ENCODE measurements around the gene PRDX4. TPM values are rescaled to one million over a fixed set of nuclear protein-coding genes. Genes with fewer than 3 reads are reported as not detected.
A peak's percentile ranks its signal among the peaks of the same experiment; 100 is the strongest.

PRDX4 gene
- total and polyA plus RNA-seq, 12 donors, result 23.1 to 527 (median 136) TPM

- H3K4me1 ChIP-seq (replicated peaks in 1 of 2), result no peaks in the 10 kb centered on the region
- no peaks in the 10 kb centered on the region for H3K9me3 ChIP-seq (replicated peaks in 1 of 3)
- H3K27me3 ChIP-seq, result no peaks in the 10 kb centered on the region
- no peak overlapping the region for H3K27ac ChIP-seq
- intact Hi-C loops (cut with DNase I), result loop anchor here (5.0 to 10.0 kb wide), 2 partner anchors 210 to 213 kb away; partner anchors contain the start of genes APOO (in 1 of the 2) and CXorf58 (in 1 of the 2)
- H3K4me3 ChIP-seq, result no peak overlapping the region
- H3K36me3 ChIP-seq (replicated peaks in 1 of 2), result no peaks in the 10 kb centered on the region
- WGBS, 4 donors, result 74 to 86% (median 79%) methylated on average over 7 to 8 of the region's 8 CpGs
- DNase-seq, result no peak
- TF ChIP-seq CTCF (IDR thresholded peaks at IDR 0.05) (no peak), POLR2A (IDR thresholded peaks at IDR 0.05) (no peak)
Measured at GRCh38 chrX:23692166-23692565, 24.9 kb downstream of the PRDX4 start.

GRCh38 chrX:23694606-23695005, 27.3 kb downstream of the PRDX4 start:
- no peak overlapping the region for H3K27ac ChIP-seq
- intact Hi-C loops (cut with DNase I), result loop anchor here (5.0 to 10.0 kb wide), 2 partner anchors 208 to 210 kb away; partner anchors contain the start of genes APOO (in 1 of the 2) and CXorf58 (in 1 of the 2)
- no peaks in the 10 kb centered on the region for H3K9me3 ChIP-seq (replicated peaks in 1 of 3)
- H3K4me1 ChIP-seq (replicated peaks in 1 of 2), result no peaks in the 10 kb centered on the region
- peak; percentile 43 to 77 (median 61) for DNase-seq
- H3K27me3 ChIP-seq, result no peaks in the 10 kb centered on the region
- H3K36me3 ChIP-seq (replicated peaks in 1 of 2), result no peaks in the 10 kb centered on the region
- no peak overlapping the region for H3K4me3 ChIP-seq
- TF ChIP-seq CTCF (IDR thresholded peaks at IDR 0.05), result peak in 5 of 6 experiments; percentile 20 to 58 (median 31)
- no peak for TF ChIP-seq POLR2A (IDR thresholded peaks at IDR 0.05)
- 2 to 8% (median 4%) methylated on average over 8 of the region's 8 CpGs for WGBS, 4 donors

- H3K27ac ChIP-seq, result no peak overlapping the region
- WGBS, 4 donors, result 56 to 74% (median 67%) methylated on average over 2 to 16 of the region's 16 CpGs
- TF ChIP-seq CTCF (IDR thresholded peaks at IDR 0.05) (no peak), POLR2A (IDR thresholded peaks at IDR 0.05) (peak in 1 of 2 donors; percentile 21)
- peak in 4 of 7 donors; percentile 15 to 56 (median 36) for DNase-seq
- H3K36me3 ChIP-seq (replicated peaks in 1 of 2), result no peaks in the 10 kb centered on the region
- H3K4me1 ChIP-seq (replicated peaks in 1 of 2), result no peaks in the 10 kb centered on the region
- H3K4me3 ChIP-seq, result no peak overlapping the region
- no peaks in the 10 kb centered on the region for H3K27me3 ChIP-seq
- H3K9me3 ChIP-seq (replicated peaks in 1 of 3), result no peaks in the 10 kb centered on the region
- intact Hi-C loops (cut with DNase I), result loop anchor here in 1 of 2 donors (10.0 kb wide), 1 partner anchor 205 kb away; the partner anchor contains the start of genes APOO and CXorf58
Measured at GRCh38 chrX:23699636-23700194, 32.4 kb downstream of the PRDX4 start.

- TF ChIP-seq POLR2A (IDR thresholded peaks at IDR 0.05) (no peak), CTCF (IDR thresholded peaks at IDR 0.05) (no peak)
- H3K4me1 ChIP-seq (replicated peaks in 1 of 2), result no peaks in the 10 kb centered on the region
- H3K36me3 ChIP-seq (replicated peaks in 1 of 2), result peaks cover 0 to 18% of the 10 kb centered on the region in 2 donors
- DNase-seq, result no peak
- no peak overlapping the region for H3K4me3 ChIP-seq
- no peak overlapping the region for H3K27ac ChIP-seq
- 80 to 95% (median 88%) methylated on average over 4 to 5 of the region's 5 CpGs for whole genome bisulfite sequencing, 4 donors
- H3K27me3 ChIP-seq, result no peaks in the 10 kb centered on the region
- intact Hi-C loops (cut with DNase I), result no loop called here
- H3K9me3 ChIP-seq (replicated peaks in 1 of 3), result no peaks in the 10 kb centered on the region
Measured at GRCh38 chrX:23704673-23705206, 37.4 kb downstream of the PRDX4 start.
